Ascending aorta (tissue), 2 donors: ENCODE results near the gene ANP32A. TPM values are rescaled to one million over a fixed set of nuclear protein-coding genes. Genes with fewer than 3 reads are reported as not detected.

Experiments
- DNase-seq, 2 donors: peaks; one replicate each; pipeline ENCODE4 v3.0.0-alpha.2; 2019; ENCODE audit warnings: low spot score in 2 of 2
- H3K27ac ChIP-seq, 2 donors: fragments of 200-600 bp; sonication (generic); one replicate each; pipeline ENCODE4 v1.5.1; 2016 to 2017; ENCODE audit warnings: mild to moderate bottlenecking in 1 of 2
- H3K27me3 ChIP-seq: fragments of 200-600 bp; sonication (generic); one replicate; pipeline ENCODE4 v1.5.1; 2017
- H3K36me3 ChIP-seq, 2 donors: fragments of 200-600 bp; sonication (generic); one replicate each; pipeline ENCODE4 v1.5.1; 2016
- H3K4me1 ChIP-seq, 2 donors: fragments of 200-600 bp; sonication (generic); one replicate each; pipeline ENCODE4 v1.5.1; 2016 to 2017; ENCODE audit warnings: mild to moderate bottlenecking in 1 of 2
- H3K4me3 ChIP-seq, 2 donors: fragments of 200-600 bp; sonication (generic); one replicate each; pipeline ENCODE4 v1.5.1; 2016 to 2017; ENCODE audit warnings: mild to moderate bottlenecking in 1 of 2
- H3K9me3 ChIP-seq, 2 donors: fragments of 200-600 bp; sonication (generic); one replicate each; pipeline ENCODE4 v1.5.1; 2016
- intact Hi-C: fragments of 100-400 bp; cut with DNase I; formaldehyde crosslinking; loops from one replicate; pipeline ENCODE4 v1.15.1; 2023
- total RNA-seq: library from RNA; depleted of rRNA; stranded (reverse); fragments of >200 nt; gene quantifications from one replicate; pipeline ENCODE4 v1.1.0, GENCODE V29; 2016
- TF ChIP-seq, protein P1 (sequence below), 3 experiments: fragments of 200-600 bp in 2 of 3; fragments of 450-650 bp in 1 of 3; sonication (generic) in 2 of 3; IDR thresholded peaks; one replicate each; pipeline ENCODE4 v1.5.1; 2016 to 2019; ENCODE audit warnings: antibody characterized with exemption in 3 of 3, mild to moderate bottlenecking in 1 of 3, moderate library complexity in 1 of 3

Gene ANP32A
- total RNA-seq, 1 donor from 2014 or later = 19.2 TPM

DNA sequence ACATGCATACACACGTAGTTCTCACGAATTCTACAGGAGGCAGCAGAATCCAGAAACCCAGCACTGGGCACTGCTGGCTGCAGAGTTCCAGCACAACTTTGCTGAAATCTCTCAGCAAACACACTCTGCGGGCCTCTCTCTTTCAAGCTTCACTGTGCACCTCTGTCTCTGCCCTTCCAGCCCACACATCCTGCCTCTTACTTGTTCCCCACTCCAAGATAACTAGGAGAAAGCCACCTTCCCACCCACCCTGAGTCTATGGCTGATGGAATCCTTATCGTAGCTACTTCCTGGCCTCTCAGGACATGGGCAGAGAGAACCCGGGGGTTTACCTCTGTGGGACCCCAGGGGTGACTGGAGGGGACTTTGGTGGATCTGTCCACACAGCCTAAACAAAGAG is 11.9 kb downstream of the ANP32A start:
- Histone ChIP-seq H3K27me3 (no peaks in the 10 kb centered on the region), H3K9me3 (no peaks in the 10 kb centered on the region), H3K4me3 (no peak overlapping the region), H3K36me3 (no peaks in the 10 kb centered on the region), H3K4me1 (peaks cover 0 to 27% of the 10 kb centered on the region in 2 donors), H3K27ac (no peak overlapping the region)
- DNase-seq = peak in 1 of 2 donors; percentile 33
- intact Hi-C loops = no loop called here
- TF ChIP-seq, protein P1, sequence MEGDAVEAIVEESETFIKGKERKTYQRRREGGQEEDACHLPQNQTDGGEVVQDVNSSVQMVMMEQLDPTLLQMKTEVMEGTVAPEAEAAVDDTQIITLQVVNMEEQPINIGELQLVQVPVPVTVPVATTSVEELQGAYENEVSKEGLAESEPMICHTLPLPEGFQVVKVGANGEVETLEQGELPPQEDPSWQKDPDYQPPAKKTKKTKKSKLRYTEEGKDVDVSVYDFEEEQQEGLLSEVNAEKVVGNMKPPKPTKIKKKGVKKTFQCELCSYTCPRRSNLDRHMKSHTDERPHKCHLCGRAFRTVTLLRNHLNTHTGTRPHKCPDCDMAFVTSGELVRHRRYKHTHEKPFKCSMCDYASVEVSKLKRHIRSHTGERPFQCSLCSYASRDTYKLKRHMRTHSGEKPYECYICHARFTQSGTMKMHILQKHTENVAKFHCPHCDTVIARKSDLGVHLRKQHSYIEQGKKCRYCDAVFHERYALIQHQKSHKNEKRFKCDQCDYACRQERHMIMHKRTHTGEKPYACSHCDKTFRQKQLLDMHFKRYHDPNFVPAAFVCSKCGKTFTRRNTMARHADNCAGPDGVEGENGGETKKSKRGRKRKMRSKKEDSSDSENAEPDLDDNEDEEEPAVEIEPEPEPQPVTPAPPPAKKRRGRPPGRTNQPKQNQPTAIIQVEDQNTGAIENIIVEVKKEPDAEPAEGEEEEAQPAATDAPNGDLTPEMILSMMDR (IDR thresholded peaks at IDR 0.05) = no peak

DNA sequence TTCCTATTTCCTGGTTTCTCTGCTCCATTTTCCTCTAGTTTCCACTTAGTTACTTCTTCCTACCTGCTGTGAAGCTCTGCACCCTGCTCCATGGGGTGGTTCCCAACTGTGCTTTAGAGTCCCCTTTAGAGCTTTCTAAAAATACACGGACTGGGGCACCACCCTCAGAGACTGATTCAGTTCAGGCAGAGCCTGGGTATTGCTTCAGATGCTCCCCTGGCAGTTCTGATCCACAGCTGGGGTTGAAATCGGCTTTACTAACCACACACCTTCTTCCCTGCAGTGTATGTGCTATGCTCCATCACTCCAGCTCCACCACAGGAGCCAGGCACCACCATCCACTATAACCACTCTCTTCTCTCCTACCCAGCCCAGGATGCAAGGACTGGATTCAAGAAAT is 12.6 kb downstream of the ANP32A start:
- Histone ChIP-seq H3K4me3 (no peak overlapping the region), H3K9me3 (no peaks in the 10 kb centered on the region), H3K27ac (no peak overlapping the region), H3K36me3 (no peaks in the 10 kb centered on the region), H3K4me1 (peaks cover 0 to 23% of the 10 kb centered on the region in 2 donors), H3K27me3 (no peaks in the 10 kb centered on the region)
- TF ChIP-seq, protein P1 (IDR thresholded peaks at IDR 0.05) = no peak
- DNase-seq = peak in 1 of 2 donors; percentile 22
- intact Hi-C loops = no loop called here

DNA sequence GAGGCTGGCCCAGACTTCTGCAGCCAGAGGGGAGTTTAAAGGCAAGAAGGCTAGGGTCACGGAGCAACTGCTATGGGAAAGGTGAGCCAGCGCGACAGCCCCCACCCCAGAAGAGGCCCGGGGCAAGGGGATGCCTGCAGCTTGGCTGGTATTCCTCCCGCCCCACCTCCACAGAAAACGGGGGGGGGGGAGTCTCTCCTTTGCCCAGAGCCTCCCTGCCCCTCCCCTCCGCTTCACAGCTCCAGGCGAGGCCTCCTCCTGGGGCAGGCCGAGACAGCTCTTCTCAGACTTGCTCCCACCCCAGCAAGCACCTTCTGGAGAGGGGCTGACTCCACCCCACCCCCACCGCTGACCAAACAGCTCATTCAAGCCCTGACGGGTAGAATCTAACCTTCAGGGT is 13.4 kb downstream of the ANP32A start:
- peak in 1 of 2 donors; percentile 50 for DNase-seq
- Histone ChIP-seq H3K27ac (no peak overlapping the region), H3K36me3 (no peaks in the 10 kb centered on the region), H3K4me1 (peaks cover 0 to 18% of the 10 kb centered on the region in 2 donors), H3K9me3 (no peaks in the 10 kb centered on the region), H3K4me3 (no peak overlapping the region), H3K27me3 (no peaks in the 10 kb centered on the region)
- TF ChIP-seq, protein P1 (IDR thresholded peaks at IDR 0.05) = no peak
- intact Hi-C loops = no loop called here

DNA sequence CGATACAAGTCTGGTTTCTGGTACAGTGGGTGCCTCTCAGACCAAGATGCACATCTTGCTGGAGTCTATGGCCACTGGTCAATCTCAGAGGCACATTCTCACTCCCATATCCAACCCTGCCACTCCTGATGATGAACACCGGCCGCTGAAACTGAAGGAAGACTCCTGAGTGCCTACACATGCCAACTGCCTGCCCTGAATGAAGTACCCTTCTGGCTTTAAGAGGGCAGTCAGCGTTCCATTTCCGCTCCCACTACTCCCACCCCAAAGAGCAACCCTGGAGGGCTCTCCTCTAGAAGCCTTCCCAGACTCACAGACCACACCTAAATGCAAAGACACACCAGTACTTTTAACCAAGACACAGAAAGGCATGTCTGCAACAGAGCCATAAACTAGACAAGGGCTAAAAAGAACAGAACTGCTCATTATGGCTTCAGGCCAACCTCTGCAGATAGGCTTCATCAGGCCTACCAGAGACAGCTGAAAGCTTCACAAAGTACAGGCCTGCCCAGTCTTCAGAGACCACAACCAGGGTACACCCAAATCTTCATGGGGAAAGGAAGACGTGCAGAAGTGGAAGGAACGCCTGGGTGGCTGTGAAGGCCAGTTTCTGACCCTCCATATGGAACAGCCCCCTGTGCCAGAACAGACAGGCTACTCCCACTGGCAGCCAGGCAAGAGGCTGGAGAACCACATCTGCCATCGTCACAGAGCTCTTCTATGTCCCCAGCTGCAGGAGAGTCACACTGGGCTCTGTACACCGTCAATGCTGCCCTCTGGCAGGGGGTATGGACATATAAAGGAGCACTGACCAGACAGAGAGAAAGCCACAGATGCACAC is 14.3 kb downstream of the ANP32A start:
- Histone ChIP-seq H3K36me3 (no peaks in the 10 kb centered on the region), H3K4me1 (peaks cover 0 to 18% of the 10 kb centered on the region in 2 donors), H3K27ac (no peak overlapping the region), H3K27me3 (no peaks in the 10 kb centered on the region), H3K9me3 (no peaks in the 10 kb centered on the region), H3K4me3 (no peak overlapping the region)
- DNase-seq = peak in 1 of 2 donors; percentile 27
- TF ChIP-seq, protein P1 (IDR thresholded peaks at IDR 0.05) = no peak
- intact Hi-C loops = no loop called here

DNA sequence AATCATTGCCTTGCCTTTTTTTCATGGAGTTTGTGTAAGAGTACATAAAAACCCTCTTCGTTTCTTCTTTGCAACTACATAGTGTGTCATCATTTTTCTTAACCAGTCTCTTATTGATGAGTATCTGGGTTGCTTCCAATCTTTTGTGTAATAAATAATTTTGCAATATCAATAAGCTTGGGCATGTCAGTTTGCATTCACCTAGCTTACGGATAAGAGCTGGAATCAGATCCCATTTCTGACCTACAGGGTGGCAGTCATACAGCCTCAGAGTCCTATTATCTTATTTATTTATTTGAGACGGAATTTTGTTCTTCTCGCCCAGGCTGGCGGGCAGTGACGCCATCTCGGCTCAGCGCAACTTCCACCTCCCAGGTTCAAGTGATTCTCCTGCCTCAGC is 18.3 kb downstream of the ANP32A start:
- DNase-seq = no peak
- H3K27me3 ChIP-seq = no peaks in the 10 kb centered on the region
- intact Hi-C loops = no loop called here
- H3K36me3 ChIP-seq = no peaks in the 10 kb centered on the region
- H3K9me3 ChIP-seq = no peaks in the 10 kb centered on the region
- H3K27ac ChIP-seq = no peak overlapping the region
- TF ChIP-seq, protein P1 (IDR thresholded peaks at IDR 0.05) = no peak
- no peak overlapping the region for H3K4me3 ChIP-seq
- H3K4me1 ChIP-seq = peaks cover 0 to 16% of the 10 kb centered on the region in 2 donors
